ENCODE data around the gene SNX9.
"Not testable (repeated sequence)": the region's sequence is repeated elsewhere in the genome, so short reads cannot be mapped to it uniquely, and the experiment has no call there.

SNX9 gene

DNA sequence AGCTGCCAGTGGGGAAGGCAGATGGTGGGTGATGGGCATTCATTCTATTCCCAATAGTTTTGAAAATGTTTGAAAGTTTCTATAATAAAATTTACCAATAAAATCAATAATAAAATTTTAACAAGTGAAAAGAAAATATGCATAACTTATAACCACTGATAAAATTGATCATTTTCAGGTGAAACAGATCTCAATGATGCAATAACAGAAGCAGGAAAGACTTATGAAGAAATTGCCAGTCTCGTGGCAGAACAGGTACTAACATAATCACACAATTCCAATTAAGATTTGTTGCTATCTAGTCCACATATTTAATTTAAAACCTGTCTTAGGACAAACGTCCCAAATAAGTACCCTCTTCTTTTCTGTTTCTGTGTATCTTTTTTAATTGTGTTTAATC is 112.7 kb downstream of the SNX9 start:
- no peak for DNase-seq

DNA sequence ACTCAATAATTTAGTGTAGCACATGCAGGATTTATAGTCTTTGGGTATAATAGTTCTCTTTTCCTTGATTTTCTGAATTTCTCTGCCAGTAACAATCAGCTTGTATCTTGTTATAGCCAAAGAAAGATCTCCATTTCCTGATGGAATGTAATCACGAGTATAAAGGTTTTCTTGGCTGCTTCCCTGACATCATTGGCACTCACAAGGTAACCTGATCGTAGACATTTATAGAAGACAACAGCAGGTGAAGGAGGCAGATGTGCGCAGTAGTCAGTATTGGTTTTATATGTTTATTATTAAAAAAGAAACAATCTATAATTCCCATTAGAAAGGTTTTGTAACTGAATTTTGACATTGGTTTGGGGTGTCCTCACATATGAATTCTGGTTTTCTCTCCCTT is 114.3 kb downstream of the SNX9 start:
- DNase-seq = no peak

GRCh38 chr6:157937916-157938315 is 114.9 kb downstream of the SNX9 start:
- DNase-seq = no peak

DNA sequence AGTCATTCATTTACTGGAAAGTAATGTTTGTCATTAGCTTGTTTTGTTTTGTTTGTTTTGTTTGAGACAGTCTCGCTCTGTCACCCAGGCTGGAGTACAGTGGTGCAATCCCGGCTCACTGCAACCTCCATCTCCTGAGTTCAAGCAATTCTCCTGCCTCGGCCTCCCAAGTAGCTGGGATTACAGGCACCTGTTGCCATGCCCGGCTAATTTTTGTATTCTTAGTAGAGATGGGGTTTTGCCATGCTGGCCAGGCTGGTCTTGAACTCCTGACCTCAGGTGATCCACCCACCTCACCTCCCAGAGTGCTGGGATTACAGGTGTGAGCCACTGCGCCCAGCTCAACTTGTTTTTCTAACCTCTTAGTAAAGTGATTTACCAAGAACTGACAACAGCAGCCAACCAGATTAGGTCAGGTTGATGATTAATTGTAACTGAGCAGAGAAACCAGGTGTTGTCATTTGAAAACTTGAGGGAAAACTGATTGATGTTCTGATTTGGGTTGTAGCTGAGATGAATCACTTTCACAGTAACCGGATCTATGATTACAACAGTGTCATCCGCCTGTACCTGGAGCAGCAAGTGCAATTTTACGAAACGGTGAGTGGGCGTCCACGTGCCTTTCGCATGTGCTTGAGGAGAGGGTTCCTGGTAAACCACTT is 117.5 kb downstream of the SNX9 start:
- DNase-seq = not testable (repeated sequence)

- DNase-seq = no peak
These were observed 118.2 kb downstream of the SNX9 start for GRCh38 chr6:157941101-157941863.

- no peak for DNase-seq
These were observed 119.3 kb downstream of the SNX9 start for GRCh38 chr6:157942351-157942750.

- DNase-seq = no peak
These were observed 120.4 kb downstream of the SNX9 start for GRCh38 chr6:157943249-157943963.

DNA sequence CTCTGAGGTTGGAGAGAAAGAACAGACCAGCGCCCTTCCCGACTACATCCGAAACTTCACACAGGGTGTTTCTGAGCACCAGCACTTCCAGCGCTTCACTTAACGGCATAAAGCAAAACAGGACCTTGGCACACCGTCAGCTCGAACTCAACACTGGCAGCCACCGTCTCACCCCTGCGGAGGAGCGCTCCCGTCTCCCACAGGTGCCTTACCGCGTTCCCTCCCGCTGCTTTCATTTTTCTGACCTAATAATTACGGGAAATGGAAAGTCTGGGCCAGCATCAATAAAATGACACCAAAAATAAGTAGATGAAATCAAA is 120.9 kb downstream of the SNX9 start:
- DNase-seq = no peak

DNA sequence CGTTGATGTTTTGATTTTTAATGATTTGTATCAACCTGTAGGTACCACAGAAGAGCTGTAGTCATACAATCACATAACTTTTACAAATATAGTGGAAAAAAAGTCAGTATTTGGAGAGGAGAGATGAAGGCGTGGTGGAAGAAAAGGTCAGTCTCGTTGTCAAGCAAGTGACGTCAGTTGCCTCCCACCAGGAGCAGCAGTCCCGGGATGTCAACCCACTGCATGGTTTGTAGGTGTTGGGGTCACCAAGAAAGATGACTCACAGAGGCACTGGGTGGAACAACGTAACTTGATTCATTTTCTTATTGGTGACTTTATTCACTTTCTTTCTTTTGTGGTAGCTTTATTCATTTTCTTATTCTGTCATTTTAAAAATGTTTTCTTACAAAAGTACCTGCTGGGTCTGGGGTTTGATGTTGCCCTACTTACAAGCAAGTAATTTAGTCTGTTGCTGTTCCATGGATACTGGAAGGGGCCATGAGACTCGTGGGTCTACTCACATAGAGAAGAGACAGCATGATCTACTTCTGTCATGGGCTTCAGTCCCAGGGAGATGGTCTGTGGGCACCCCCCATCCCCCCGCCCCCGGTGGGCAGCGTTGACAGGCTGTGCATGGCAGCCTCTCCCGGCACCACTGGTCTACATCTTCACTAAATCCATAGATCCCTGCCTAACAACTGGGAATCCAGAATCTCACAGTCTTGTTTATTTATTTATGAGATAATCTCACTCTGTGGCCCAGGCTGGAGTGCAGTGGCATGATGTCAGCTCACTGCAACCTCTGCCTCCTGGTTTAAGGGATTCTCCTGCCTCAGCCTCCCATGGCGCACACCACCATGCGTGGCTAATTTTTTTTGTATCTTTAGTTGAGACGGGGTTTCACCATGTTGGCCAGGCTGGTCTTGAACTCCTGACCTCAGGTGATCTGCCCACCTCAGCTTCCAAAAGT is 122.2 kb downstream of the SNX9 start:
- no peak for DNase-seq

DNA sequence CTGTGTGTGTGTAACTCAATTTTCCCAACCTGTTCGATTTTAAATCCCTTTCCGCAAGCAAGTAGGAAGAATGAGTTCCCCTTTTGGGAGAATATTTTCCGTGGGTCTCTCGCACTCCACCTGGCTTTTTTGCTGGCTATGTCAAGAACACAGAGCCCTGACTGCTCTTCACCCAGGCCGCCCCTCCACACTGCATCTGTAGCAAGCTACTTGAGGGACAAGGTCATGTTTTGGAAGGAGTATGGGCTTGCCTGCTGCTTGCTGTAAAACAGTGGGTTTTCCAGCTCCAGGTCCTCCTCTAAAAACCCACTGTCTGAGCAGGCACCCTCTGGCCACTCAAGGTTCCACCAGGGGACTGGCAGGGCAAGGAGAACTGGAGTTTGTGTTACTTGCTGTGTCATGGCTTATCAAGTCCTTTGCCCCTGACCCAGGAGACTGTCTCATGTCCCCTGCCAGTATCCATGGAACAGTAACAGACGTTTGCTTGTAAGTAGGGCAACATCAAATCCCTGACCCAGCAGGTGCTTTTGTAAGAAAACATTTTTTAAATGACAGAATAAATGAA is 123.1 kb downstream of the SNX9 start:
- DNase-seq = no peak

DNA sequence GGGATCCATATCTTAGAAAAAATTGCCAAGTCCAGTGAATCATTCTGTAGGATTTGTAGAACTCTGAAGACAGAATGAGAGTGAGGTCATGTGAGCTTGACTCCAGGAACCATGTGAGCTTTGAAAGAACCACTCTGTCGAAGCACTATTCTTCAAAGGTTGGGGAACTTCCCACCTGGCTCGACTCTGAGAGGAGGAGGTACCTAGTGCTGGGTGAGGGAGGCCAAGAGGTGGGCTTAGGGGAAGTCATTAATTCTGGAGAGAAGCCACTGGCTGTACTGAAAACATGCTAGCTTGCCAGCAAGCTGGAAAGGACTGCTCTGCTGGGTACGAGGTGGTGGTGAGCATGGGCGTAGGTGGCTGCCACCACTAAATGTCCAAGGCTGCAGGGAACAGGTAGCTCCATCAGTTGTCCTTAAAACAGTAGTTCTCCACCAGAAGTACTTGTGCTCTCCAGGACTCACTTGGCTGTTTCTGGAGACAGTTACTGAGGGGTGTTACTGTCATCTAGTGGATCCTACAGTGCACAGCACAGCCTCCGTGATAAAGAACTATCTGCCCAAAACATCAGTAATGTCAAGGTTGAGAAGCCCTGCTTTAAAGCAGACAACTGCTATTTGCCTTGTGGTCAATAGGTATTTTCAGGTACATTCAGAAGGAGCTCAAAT is 124.0 kb downstream of the SNX9 start:
- DNase-seq = no peak

GRCh38 chr6:157950899-157951298 is 127.9 kb downstream of the SNX9 start:
- not testable (repeated sequence) for DNase-seq

GRCh38 chr6:157951828-157952227 is 128.8 kb downstream of the SNX9 start:
- no peak for DNase-seq

- DNase-seq = no peak
These were observed 129.9 kb downstream of the SNX9 start for GRCh38 chr6:157952861-157953351.

DNA sequence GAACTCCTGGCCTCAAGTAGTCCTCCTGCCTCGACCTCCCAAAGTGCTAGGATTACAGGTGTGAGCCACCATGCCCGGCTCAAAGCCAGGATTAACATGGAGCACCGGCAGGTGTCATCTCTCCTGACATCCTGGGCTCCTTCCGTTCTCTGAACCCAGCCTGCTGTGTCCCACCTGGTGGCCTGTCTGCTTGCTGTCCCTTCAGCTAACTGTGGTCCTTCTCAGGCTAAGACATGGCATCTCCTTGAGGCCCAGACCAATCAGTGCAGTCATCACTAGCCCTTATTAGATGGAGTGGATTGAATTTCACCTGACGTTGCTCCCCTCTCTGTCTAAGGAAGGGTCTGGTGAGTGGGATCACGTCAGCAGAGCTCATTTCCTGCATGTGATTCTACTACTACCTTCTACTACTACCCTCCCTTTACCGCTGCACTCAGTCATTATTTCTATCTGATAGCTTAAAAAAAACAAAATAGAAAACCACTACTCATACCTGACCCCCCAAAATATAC is 130.6 kb downstream of the SNX9 start:
- no peak for DNase-seq

DNA sequence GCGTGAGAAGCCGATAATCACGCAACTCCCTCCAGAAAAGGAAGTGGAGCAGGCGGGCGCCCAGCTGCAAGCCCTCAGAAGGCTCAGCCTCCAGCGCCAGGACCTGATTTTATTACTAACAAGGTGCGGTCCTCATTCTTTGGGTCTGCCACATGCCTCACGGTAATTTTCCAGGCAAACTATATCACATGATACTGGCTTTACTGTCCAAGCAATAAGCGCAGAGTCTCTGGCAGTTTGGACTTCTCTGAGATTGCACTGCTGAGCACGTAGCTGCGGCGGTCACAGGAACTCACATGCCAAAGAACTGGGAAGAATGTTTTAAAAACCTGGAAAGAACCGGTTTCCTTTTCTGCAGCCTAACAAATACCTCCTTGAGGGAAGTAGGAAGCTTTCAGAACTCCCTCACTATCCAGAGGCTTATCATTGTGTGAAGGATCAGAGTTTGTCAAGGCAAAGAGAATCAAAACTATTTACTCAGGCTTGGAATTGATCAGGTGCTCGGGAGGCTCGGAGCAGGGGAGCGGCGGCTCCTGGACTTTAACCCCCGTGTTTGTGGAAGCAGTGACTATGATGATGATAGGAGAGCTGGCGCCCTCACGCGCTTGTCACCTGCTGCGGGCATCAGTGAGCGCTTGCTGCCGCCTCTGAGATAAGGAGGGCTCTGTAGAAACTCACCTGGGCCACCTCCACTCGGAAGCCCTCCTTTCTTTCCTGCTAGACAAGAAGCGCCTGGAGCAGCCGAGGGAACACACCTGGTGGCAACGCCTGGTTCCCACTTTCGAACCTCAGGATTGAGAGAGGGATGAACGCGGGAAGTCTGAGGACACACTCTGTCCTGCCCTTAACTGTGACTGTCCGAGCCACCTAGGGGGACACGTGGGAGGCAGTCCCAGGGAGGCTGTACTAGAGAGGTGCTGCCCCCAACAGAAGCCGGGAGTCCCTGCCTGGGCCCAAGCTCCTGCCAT is 131.4 kb downstream of the SNX9 start:
- DNase-seq = no peak

DNA sequence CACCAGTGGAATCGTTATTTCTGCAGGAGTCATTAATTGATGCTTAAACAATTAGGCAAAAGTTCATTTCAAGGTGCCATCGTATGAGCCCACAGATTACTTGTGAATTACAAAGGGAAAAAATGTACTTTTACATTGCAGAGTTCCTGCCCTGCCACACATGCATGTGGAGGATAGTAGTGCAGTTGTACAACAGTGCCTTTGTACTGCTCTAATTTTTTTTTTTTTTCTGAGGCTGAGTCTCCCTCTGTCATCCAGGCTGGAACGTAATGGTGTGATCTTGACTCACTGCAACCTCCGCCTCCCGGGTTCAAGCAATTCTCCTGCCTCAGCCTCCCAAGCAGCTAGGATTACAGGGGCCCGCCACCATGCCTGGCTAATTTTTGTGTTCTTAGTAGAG is 132.6 kb downstream of the SNX9 start:
- DNase-seq = no peak

DNA sequence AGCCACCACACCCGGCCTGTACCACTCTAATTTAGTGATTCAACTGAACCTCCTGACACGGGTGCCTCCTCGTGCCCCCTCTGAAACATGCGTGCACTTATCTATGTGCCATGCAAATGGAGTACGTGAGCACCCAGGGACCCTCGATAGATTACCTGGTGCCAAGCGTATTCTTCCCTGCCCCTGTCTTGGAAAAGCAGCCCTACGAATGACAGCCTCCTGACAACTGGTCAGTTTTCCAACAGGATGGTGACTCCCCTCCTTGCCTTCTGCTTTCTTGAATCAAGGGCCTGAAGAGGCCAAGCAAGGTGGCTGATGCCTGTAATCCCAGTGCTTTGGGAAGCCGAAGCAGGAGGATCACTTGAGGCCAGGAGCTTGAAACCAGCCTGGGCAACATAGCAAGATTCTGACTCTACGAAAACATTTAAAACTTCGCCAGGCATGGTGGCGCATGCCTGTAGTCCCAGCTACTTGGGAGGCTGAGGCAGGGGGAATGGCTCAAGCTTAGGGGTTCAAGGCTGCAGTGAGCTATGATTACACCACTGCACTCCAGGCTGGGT is 133.2 kb downstream of the SNX9 start:
- DNase-seq = no peak

- no peak for DNase-seq
These were observed 136.6 kb downstream of the SNX9 start for GRCh38 chr6:157959451-157960227.
